Smooth muscle cell (in vitro differentiated cells): ENCODE measurements around the gene TGFB2. TPM values are rescaled to one million over a fixed set of nuclear protein-coding genes. Genes with fewer than 3 reads are reported as not detected.

Experiments
- DNase-seq: peaks from one replicate; lab custom pipeline; 2025; ENCODE audit not compliant: unreplicated experiment; lab: John Stamatoyannopoulos, UW
- H2AFZ ChIP-seq: fragments of 200-600 bp; sonication (generic); 2 replicates; pipeline ENCODE4 v1.6.0; 2016; ENCODE audit warnings: antibody characterized with exemption, low read depth, mild to moderate bottlenecking
- H3F3A ChIP-seq: fragments of 200-600 bp; sonication (generic); 2 replicates; pipeline ENCODE4 v1.6.0; 2017; ENCODE audit warnings: antibody characterized with exemption, low read depth
- H3K27ac ChIP-seq: fragments of 200-600 bp; sonication (generic); 2 replicates; pipeline ENCODE4 v1.5.1; 2016; ENCODE audit warnings: low read depth, mild to moderate bottlenecking
- H3K27me3 ChIP-seq: fragments of 200-600 bp; sonication (generic); 2 replicates; pipeline ENCODE4 v1.6.1; 2016; ENCODE audit warnings: low read depth, mild to moderate bottlenecking
- H3K36me3 ChIP-seq: fragments of 200-600 bp; sonication (generic); 2 replicates; pipeline ENCODE4 v1.5.1; 2016; ENCODE audit warnings: low read depth
- H3K4me1 ChIP-seq: fragments of 200-600 bp; sonication (generic); 2 replicates; pipeline ENCODE4 v1.5.1; 2016; ENCODE audit warnings: low read depth
- H3K4me2 ChIP-seq: fragments of 200-600 bp; sonication (generic); 2 replicates; pipeline ENCODE4 v1.6.0; 2016; ENCODE audit warnings: mild to moderate bottlenecking
- H3K4me3 ChIP-seq: fragments of 200-600 bp; sonication (generic); 2 replicates; pipeline ENCODE4 v1.5.1; 2016; ENCODE audit warnings: mild to moderate bottlenecking
- H3K79me2 ChIP-seq: fragments of 200-600 bp; sonication (generic); 2 replicates; pipeline ENCODE4 v1.6.0; 2016; ENCODE audit warnings: low read depth, mild to moderate bottlenecking
- H3K9ac ChIP-seq: fragments of 200-600 bp; sonication (generic); 2 replicates; pipeline ENCODE4 v1.6.0; 2016; ENCODE audit warnings: low read depth
- H3K9me3 ChIP-seq: fragments of 200-600 bp; sonication (generic); replicated peaks from 2 replicates; pipeline ENCODE4 v1.5.1; 2016; ENCODE audit warnings: low read depth
- H4K20me1 ChIP-seq: fragments of 200-600 bp; sonication (generic); 2 replicates; pipeline ENCODE4 v1.6.0; 2016; ENCODE audit warnings: low read depth
- WGBS: methylation state at CpG from one replicate; pipeline ENCODE4 v1.1.7; 2016; ENCODE audit warnings: low lambda C conversion rate; 5-methylcytosine and 5-hydroxymethylcytosine counted together
- polyA plus RNA-seq: library from polyadenylated mRNA; unstranded; fragments of >200 nt; fragmentation: Nextera tagmentation; extraction: Ambion mirVana; gene quantifications from 2 replicates; pipeline ENCODE4 v1.2.1, GENCODE V29; 2016
- total RNA-seq: library from RNA; depleted of rRNA; stranded (reverse); fragments of >200 nt; gene quantifications from 2 replicates; pipeline ENCODE4 v1.2.3, GENCODE V29; 2014
- TF ChIP-seq, protein P1 (sequence below): fragments of 200-600 bp; sonication (generic); IDR thresholded peaks from 2 replicates; pipeline ENCODE4 v1.5.1; 2017; ENCODE audit warnings: borderline replicate concordance, mild to moderate bottlenecking, antibody characterized with exemption; ENCODE audit not compliant: insufficient read depth, poor library complexity, severe bottlenecking

TGFB2 gene
- total and polyA plus RNA-seq, 2 experiments from 2014 or later = 29.1 to 63.3 TPM

GRCh38 chr1:218397752-218398339, 52.7 kb downstream of the TGFB2 start:
- no peak overlapping the region for H3K9ac ChIP-seq
- H3K4me2 ChIP-seq = no peak overlapping the region
- H3K27ac ChIP-seq = no peak overlapping the region
- H3K4me3 ChIP-seq = no peak overlapping the region
- TF ChIP-seq, protein P1, sequence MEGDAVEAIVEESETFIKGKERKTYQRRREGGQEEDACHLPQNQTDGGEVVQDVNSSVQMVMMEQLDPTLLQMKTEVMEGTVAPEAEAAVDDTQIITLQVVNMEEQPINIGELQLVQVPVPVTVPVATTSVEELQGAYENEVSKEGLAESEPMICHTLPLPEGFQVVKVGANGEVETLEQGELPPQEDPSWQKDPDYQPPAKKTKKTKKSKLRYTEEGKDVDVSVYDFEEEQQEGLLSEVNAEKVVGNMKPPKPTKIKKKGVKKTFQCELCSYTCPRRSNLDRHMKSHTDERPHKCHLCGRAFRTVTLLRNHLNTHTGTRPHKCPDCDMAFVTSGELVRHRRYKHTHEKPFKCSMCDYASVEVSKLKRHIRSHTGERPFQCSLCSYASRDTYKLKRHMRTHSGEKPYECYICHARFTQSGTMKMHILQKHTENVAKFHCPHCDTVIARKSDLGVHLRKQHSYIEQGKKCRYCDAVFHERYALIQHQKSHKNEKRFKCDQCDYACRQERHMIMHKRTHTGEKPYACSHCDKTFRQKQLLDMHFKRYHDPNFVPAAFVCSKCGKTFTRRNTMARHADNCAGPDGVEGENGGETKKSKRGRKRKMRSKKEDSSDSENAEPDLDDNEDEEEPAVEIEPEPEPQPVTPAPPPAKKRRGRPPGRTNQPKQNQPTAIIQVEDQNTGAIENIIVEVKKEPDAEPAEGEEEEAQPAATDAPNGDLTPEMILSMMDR = no peak
- H3K4me1 ChIP-seq = no peaks in the 10 kb centered on the region
- H3K9me3 ChIP-seq = no peaks in the 10 kb centered on the region
- no peaks in the 10 kb centered on the region for H3K27me3 ChIP-seq
- peaks cover 6% of the 10 kb centered on the region for H4K20me1 ChIP-seq
- peaks cover 3% of the 10 kb centered on the region for H3F3A ChIP-seq
- DNase-seq = no peak
- H2AFZ ChIP-seq = no peak overlapping the region
- peaks cover 23% of the 10 kb centered on the region for H3K79me2 ChIP-seq
- H3K36me3 ChIP-seq = no peaks in the 10 kb centered on the region
- 39% methylated on average over 8 of the region's 8 CpGs for WGBS

GRCh38 chr1:218400624-218401023, 55.5 kb downstream of the TGFB2 start:
- DNase-seq = no peak
- 100% methylated on average over 3 of the region's 3 CpGs for WGBS

DNA sequence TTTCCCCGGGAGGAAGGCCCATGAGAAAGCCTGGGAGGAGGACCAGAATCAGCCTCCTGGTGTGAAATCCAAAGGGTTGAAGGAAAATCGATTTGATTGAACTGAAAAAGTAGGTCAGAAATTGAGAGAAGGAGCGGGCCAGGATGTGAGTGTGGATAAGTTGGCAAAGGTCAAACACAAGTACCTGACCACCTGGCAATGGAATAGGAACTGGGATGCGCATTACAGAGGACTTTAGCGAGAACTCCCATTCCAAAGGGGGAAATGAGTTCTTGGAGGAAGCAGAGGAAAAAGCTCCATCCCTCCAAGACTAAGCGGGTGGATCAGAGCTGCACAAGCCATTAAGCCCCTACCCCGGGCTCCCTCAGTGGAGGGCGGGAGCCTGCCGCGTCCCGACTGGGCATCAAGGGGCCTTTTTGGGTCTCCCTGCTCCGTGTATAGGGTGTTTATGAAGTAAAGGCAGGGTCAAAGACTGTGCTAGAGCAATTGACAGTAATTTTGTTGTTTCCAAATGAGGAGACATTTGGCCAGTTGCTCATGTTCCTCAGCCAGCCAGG, 56.4 kb downstream of the TGFB2 start:
- no peaks in the 10 kb centered on the region for H3K36me3 ChIP-seq
- no peaks in the 10 kb centered on the region for H3K4me1 ChIP-seq
- H3K27me3 ChIP-seq = no peaks in the 10 kb centered on the region
- H4K20me1 ChIP-seq = peaks cover 4% of the 10 kb centered on the region
- H3K4me3 ChIP-seq = no peak overlapping the region
- TF ChIP-seq, protein P1 = no peak
- H3K4me2 ChIP-seq = no peak overlapping the region
- no peak overlapping the region for H3K9ac ChIP-seq
- no peak for DNase-seq
- no peak overlapping the region for H3K27ac ChIP-seq
- H2AFZ ChIP-seq = no peak overlapping the region
- H3K79me2 ChIP-seq = peaks cover 16% of the 10 kb centered on the region
- WGBS = 95% methylated on average over 12 of the region's 12 CpGs
- H3F3A ChIP-seq = no peaks in the 10 kb centered on the region
- no peaks in the 10 kb centered on the region for H3K9me3 ChIP-seq

More at GRCh38 chr1:218400624-218401023, 55.5 kb downstream of the TGFB2 start:
- H3K79me2 ChIP-seq = peaks cover 18% of the 10 kb centered on the region
- no peaks in the 10 kb centered on the region for H3K36me3 ChIP-seq
- H3K4me1 ChIP-seq = no peaks in the 10 kb centered on the region
- H3K9ac ChIP-seq = no peak overlapping the region
- peaks cover 4% of the 10 kb centered on the region for H4K20me1 ChIP-seq
- H3K27me3 ChIP-seq = no peaks in the 10 kb centered on the region
- H3K4me3 ChIP-seq = no peak overlapping the region
- H2AFZ ChIP-seq = no peak overlapping the region
- no peaks in the 10 kb centered on the region for H3F3A ChIP-seq
- H3K27ac ChIP-seq = no peak overlapping the region
- no peaks in the 10 kb centered on the region for H3K9me3 ChIP-seq
- TF ChIP-seq, protein P1 = no peak
- H3K4me2 ChIP-seq = no peak overlapping the region
